NCI-H2029 (cell line): ENCODE data around the gene RHOF.
A peak's percentile ranks its signal among the peaks of the same experiment; 100 is the strongest.

Experiments used
- DNase-seq: peaks from one replicate; lab custom pipeline; 2025; lab: John Stamatoyannopoulos, UW

Gene RHOF

GRCh38 chr12:121819212-121819949 is 25.9 kb upstream of the RHOF start:
- no peak for DNase-seq

GRCh38 chr12:121817648-121818043 is 24.2 kb upstream of the RHOF start:
- no peak for DNase-seq

- no peak for DNase-seq
These were observed 23.6 kb upstream of the RHOF start for GRCh38 chr12:121816925-121817647.

DNA sequence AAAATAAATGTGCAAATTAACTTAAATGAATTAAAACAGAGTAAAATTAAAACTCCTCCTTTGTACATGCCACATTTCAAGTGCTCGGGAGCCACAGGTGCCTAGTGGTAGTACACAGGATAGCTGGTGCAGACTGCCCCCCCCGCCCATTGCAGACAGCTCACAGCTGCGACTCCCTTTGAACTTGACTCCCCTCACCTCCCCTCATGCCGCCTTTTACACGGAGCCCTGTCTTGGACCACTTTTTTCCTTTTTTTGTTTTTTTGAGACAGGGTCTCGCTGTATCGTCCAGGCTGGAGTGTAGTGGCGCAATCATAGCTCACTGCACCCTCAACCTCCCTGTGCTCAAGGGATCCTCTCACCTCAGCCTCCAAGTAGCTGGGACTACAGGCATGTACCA is 21.8 kb upstream of the RHOF start:
- no peak for DNase-seq

- DNase-seq: no peak
These were observed 21.1 kb upstream of the RHOF start for GRCh38 chr12:121814429-121815119.

- no peak for DNase-seq
These were observed 20.5 kb upstream of the RHOF start for GRCh38 chr12:121813951-121814350.

DNA sequence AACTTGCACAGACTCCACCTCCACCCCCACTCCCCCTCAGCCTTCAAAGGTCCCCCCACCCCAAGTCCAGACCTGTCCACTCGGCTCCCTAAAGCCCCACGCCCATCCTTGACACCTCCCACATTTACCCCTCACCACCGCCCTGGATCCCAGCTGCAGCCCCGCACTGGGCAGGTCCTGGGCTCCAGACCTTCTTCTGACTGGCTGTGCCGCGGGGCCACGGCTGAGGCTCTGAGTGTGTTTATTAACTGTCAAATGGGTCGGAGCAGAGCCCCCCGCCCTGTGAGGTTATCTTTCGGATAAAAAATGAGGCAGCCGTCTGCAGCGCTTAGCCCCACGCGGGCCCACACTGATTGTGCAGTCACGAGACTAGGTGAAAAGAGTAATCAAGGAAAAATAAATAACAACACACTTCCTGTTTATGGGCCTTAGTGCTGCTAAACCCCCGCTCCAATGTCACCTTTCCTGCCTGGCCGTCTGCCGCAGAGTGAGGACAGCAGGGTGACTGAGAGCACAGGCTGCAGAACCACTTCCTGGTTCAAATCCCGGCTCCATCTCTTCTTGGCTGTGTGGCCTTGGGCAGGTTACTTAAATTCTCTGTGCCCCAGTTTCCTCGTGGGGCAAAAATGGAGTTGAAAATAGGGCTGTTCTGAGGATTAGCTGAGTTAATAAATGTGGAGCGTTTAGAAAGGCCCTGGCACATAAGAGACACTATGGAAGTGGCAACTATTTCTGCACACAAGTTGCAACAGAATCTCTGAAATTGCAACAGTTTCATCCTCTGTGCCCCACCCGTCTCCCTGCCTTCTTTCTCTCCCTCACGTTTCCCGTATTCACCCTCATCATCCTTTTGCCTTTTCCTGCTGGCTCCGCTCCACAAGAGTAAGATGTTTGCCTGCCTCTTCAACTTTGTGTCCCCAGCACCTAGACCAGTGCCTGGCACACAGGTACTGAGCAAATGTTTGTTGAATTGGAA is 19.7 kb upstream of the RHOF start:
- DNase-seq: peak; percentile 56

GRCh38 chr12:121812320-121812871 is 18.9 kb upstream of the RHOF start:
- peak; percentile 71 for DNase-seq

DNA sequence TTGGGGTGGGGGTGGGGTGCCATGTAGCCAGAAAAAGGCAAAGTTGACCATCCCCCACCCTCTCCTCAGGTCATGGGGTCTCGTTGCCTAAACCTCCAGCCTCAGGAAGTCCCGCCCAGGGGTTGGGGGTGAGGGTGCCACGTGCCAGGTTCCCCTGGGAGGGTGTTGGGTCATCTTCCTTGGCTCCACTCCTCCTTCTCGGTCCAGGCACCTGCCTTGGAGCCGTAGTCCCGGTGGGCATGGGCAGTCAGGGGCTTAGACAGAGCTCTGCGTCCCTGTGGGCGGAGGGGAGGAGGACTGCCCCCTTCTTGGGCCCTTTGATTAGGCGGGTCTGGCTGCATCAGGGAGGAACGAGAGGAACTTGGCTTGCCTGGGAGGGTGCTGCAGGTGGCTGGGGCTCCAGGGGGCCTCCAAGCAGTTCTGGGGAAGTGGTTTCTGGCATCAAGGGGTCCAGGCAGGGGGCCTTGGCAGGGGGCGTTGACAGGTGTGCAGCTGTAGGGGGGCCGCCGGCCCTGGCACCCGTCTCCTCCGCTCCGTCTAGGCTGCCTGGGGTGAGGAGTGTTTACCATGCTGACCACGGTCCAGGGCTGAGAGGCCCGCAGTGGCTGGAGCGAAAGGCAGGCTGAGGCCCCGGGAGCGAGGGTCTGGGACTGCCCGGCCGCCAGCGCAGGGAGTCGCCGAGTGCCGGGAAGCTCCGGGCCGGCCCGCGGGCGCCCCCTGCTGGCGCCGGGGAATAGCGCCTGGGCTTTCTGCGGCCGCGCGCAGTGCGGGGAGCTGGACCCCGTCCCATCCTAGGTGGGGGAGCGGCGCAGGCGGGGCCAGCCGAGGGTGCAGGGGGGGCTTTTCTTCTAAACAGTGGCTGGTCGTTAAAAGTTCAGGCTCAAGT is 18.2 kb upstream of the RHOF start:
- DNase-seq: no peak

DNA sequence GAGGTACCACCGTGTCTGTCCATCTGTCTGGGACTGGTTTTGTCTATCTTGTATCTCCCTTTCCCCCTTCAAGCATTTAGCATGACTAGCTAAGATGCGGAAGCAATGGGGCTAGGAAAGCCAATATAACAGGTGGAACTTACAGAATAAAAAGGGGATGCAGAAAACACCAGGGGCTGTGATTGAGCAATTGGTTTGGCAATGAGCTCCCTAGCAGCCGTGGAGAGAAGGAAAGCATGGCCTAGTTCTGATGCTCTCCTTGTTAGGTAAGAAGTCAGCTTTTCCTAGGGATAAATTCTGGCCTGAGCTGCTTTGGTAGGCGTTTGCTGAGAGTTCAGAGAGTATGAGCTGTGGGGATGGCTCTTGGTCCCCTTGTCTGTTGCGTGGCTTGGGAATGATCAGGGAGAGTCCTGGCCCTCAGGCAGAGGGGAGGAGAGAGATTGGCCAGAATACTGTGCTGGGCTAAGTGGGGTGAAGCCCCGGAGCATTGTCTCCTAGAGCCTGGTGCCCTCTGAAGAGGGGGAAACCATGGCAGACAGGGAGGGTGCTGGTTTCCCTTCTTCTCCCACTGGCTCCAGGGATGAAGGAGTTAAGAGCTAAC is 17.4 kb upstream of the RHOF start:
- no peak for DNase-seq

GRCh38 chr12:121810234-121810817 is 16.8 kb upstream of the RHOF start:
- DNase-seq: no peak

DNA sequence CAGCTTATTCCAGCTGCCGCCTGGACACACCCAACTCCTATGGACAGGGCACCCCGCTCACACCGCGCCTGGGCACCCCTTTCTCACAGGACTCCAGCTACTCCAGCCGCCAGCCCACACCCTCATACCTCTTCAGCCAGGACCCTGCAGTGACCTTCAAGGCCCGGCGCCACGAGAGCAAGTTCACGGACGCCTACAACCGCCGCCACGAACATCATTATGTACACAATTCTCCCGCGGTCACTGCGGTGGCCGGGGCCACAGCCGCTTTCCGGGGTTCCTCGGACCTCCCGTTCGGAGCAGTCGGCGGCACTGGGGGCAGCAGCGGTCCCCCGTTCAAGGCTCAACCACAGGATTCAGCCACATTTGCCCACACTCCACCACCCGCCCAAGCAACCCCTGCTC is 16.2 kb upstream of the RHOF start:
- DNase-seq: no peak

DNA sequence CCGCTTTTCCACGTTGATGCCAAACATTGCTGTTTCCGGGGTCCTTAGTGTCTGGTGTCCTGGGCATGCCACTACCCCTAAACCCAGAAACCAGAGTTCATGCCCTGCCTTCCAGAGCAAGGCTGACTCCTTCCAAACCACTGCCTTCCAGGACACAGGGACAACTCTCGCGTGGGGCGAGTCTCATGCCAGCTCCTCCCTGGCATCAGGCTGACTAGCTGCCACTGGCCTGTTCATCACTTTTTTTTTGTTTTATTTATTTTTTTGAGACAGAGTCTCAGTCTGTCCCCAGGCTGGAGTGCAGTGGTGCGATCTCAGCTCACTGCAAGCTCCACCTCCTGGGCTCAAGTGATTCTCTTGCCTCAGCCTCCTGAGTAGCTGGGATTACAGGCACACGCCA is 15.1 kb upstream of the RHOF start:
- no peak for DNase-seq

DNA sequence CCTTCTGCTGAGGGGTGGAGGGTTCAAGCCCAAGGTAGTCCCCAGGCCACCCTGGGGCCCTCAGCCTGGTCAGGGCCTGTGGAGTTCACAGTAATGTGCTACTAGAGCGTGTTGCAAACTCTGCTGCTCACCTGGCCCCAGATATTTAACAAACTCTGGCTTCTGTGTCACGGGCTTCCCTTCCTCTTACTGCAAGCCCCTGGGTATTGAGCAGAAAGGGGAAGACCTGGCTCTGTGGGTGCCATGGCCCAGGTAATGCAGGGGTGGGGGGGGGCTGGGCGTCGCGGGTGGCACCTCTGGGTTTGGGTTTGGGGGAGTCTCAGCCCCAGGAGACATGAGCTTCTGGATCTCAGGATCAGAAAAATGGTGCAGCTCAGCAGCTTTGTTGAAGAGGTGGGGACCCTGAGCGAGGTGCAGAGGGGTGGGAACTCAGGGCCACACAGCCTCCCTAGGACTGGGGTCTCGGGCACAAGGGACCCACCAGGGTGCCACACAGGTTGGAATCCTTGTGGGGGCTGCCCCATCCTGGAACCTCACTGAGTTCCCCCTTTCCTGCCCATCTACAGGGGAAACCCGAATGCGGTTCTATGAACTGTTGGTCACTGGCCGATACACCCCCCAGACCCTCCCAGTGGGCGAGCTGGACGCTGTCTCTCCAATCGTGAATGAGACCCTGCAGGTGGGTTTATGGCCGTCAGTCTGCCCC is 14.3 kb upstream of the RHOF start:
- DNase-seq: no peak

GRCh38 chr12:121806546-121807423 is 13.3 kb upstream of the RHOF start:
- DNase-seq: peak; percentile 15

DNA sequence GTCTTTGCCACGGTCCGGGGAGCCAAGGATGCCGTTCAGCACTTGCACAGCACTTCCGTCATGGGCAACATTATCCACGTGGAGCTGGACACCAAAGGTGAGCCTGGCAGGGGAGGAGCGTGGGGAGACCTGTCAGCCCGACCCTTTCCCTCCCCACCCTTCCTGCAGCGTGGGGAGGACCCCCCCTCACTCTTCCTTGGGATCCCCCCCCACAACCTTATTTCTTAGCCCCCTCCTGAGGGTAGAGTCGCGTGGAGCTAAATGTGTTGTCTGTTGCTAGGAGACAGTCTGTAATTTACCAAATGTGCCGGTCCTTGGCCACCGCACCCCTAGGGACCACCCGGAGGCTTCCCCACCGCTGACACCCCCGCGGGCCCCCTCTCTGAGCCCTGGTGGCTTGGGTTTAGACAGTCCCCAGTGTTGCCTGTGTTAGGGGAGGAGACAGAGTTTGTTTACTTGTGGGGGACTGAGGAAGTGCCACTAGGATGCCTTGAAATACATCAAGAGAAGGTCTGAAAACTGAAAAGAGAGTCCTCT is 12.6 kb upstream of the RHOF start:
- DNase-seq: no peak

DNA sequence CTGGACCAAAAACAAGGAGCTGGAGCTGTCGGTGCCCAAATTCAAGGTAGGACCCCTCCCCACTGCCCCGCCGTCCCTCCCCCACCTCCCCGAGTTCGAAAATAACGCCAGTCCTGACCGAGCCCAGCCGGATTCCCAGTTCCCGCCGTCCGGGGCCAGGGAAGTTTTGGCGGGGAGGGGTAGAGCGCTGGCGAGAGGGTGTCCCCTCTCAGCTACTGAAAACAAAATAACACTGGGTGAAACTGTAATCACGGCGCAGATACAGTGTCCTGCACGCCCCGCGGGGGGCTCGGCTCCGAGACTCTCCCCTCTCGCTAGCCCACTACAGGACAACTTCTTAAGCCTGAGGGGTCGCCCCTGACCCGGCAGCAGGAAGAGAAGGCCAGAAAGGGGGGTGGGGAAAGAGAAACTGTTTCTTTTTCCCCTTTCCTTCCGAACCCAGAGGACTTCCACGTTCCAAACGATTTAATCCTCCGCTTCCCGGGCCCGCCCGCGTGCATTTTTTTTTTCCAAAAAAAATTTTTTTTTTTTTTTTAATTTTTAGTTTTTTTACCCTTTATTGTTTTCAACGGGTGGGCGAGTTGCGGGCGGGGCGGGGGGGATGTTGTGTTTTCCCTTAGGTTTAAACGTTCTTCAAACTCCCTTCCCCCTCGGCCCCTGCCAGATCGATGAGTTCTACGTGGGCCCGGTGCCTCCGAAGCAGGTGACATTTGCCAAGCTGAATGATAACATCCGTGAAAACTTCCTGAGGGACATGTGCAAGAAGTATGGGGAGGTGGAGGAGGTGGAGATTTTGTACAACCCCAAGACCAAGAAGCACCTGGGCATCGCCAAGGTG is 11.9 kb upstream of the RHOF start:
- no peak for DNase-seq
